ENCODE measurements around the gene CPSF7.

Gene CPSF7

GRCh38 chr11:61361741-61362541, 67.8 kb downstream of the CPSF7 start, which contains the start of the genes CYB561A3 and TMEM138 (continued):
- TF ChIP-seq ZNF202 (tag by site-specific recombination; IDR thresholded peaks at IDR 0.05; ENCODE audit: borderline replicate concordance) (no peak), ZNF660 (tag by site-specific recombination; IDR thresholded peaks at IDR 0.05) (peak; percentile 83), YY2 (tag by site-specific recombination; IDR thresholded peaks at IDR 0.05) (peak; percentile 75; the same call in 1 of the 2 replicates), ZBTB48 (tag by site-specific recombination; IDR thresholded peaks at IDR 0.05) (peak; percentile 95), ZFP69B (tag by site-specific recombination; IDR thresholded peaks at IDR 0.05) (peak; percentile 78), KLF9 (tag by site-specific recombination; IDR thresholded peaks at IDR 0.05; ENCODE audit: low read depth) (peak; percentile 64; the same call in 1 of the 2 replicates), PRDM1 (tag by site-specific recombination; IDR thresholded peaks at IDR 0.05) (peak; percentile 78), ZNF843 (tag by site-specific recombination; IDR thresholded peaks at IDR 0.05) (0 out of 2 replicates have a peak, but pooled peaks have one; percentile 23), YY1 (tag by site-specific recombination; IDR thresholded peaks at IDR 0.05) (peak; percentile 91), ZNF777 (tag by site-specific recombination; IDR thresholded peaks at IDR 0.05; ENCODE audit: borderline replicate concordance) (peak; percentile 60; the same call in 1 of the 2 replicates), REPIN1 (tag by site-specific recombination; IDR thresholded peaks at IDR 0.05; ENCODE audit: low read depth) (0 out of 2 replicates have a peak, but pooled peaks have one; percentile 24), ZNF600 (tag by site-specific recombination; IDR thresholded peaks at IDR 0.05) (peak; percentile 87), ZNF580 (tag by site-specific recombination; IDR thresholded peaks at IDR 0.05) (0 out of 2 replicates have a peak, but pooled peaks have one; percentile 9), SETDB1 (IDR thresholded peaks at IDR 0.05; ENCODE audit: insufficient read length, low read length) (peak; percentile 44), ZBTB7A (tag by site-specific recombination; IDR thresholded peaks at IDR 0.05; ENCODE audit: low read depth) (peak; percentile 64; the same call in 1 of the 2 replicates), ZNF248 (tag by site-specific recombination; IDR thresholded peaks at IDR 0.05) (no peak), ZNF146 (tag by site-specific recombination; IDR thresholded peaks at IDR 0.05) (no peak), ZNF311 (tag by site-specific recombination; IDR thresholded peaks at IDR 0.05; ENCODE audit: borderline replicate concordance) (no peak), OVOL3 (tag by site-specific recombination; IDR thresholded peaks at IDR 0.05) (peak; percentile 56), KLF10 (tag by site-specific recombination; IDR thresholded peaks at IDR 0.05) (peak; percentile 6; the same call in 1 of the 2 replicates), KLF16 (tag by site-specific recombination; IDR thresholded peaks at IDR 0.05) (peak; percentile 26; the same call in 1 of the 2 replicates), SP2 (tag by site-specific recombination; IDR thresholded peaks at IDR 0.05) (peak; percentile 91), ZNF561 (tag by site-specific recombination; IDR thresholded peaks at IDR 0.05; ENCODE audit: borderline replicate concordance) (peak; percentile 65; the same call in 1 of the 2 replicates), IKZF3 (tag by site-specific recombination; IDR thresholded peaks at IDR 0.05) (0 out of 2 replicates have a peak, but pooled peaks have one; percentile 22), PRDM6 (tag by site-specific recombination; IDR thresholded peaks at IDR 0.05) (no peak), ZFP3 (tag by site-specific recombination; IDR thresholded peaks at IDR 0.05; ENCODE audit: low read depth) (no peak)
- TF ChIP-seq, protein P1, sequence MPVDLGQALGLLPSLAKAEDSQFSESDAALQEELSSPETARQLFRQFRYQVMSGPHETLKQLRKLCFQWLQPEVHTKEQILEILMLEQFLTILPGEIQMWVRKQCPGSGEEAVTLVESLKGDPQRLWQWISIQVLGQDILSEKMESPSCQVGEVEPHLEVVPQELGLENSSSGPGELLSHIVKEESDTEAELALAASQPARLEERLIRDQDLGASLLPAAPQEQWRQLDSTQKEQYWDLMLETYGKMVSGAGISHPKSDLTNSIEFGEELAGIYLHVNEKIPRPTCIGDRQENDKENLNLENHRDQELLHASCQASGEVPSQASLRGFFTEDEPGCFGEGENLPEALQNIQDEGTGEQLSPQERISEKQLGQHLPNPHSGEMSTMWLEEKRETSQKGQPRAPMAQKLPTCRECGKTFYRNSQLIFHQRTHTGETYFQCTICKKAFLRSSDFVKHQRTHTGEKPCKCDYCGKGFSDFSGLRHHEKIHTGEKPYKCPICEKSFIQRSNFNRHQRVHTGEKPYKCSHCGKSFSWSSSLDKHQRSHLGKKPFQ (tag by site-specific recombination; IDR thresholded peaks at IDR 0.05) = 0 out of 2 replicates have a peak, but pooled peaks have one; percentile 16
- TF ChIP-seq, protein P2, sequence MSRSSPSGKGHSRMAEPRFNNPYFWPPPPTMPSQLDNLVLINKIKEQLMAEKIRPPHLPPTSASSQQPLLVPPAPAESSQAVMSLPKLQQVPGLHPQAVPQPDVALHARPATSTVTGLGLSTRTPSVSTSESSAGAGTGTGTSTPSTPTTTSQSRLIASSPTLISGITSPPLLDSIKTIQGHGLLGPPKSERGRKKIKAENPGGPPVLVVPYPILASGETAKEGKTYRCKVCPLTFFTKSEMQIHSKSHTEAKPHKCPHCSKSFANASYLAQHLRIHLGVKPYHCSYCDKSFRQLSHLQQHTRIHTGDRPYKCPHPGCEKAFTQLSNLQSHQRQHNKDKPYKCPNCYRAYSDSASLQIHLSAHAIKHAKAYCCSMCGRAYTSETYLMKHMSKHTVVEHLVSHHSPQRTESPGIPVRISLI (tag by site-specific recombination; IDR thresholded peaks at IDR 0.05) = no peak
- TF ChIP-seq, protein P3, sequence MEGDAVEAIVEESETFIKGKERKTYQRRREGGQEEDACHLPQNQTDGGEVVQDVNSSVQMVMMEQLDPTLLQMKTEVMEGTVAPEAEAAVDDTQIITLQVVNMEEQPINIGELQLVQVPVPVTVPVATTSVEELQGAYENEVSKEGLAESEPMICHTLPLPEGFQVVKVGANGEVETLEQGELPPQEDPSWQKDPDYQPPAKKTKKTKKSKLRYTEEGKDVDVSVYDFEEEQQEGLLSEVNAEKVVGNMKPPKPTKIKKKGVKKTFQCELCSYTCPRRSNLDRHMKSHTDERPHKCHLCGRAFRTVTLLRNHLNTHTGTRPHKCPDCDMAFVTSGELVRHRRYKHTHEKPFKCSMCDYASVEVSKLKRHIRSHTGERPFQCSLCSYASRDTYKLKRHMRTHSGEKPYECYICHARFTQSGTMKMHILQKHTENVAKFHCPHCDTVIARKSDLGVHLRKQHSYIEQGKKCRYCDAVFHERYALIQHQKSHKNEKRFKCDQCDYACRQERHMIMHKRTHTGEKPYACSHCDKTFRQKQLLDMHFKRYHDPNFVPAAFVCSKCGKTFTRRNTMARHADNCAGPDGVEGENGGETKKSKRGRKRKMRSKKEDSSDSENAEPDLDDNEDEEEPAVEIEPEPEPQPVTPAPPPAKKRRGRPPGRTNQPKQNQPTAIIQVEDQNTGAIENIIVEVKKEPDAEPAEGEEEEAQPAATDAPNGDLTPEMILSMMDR (tag by site-specific recombination; IDR thresholded peaks at IDR 0.05) = no peak
- TF ChIP-seq, protein P4, sequence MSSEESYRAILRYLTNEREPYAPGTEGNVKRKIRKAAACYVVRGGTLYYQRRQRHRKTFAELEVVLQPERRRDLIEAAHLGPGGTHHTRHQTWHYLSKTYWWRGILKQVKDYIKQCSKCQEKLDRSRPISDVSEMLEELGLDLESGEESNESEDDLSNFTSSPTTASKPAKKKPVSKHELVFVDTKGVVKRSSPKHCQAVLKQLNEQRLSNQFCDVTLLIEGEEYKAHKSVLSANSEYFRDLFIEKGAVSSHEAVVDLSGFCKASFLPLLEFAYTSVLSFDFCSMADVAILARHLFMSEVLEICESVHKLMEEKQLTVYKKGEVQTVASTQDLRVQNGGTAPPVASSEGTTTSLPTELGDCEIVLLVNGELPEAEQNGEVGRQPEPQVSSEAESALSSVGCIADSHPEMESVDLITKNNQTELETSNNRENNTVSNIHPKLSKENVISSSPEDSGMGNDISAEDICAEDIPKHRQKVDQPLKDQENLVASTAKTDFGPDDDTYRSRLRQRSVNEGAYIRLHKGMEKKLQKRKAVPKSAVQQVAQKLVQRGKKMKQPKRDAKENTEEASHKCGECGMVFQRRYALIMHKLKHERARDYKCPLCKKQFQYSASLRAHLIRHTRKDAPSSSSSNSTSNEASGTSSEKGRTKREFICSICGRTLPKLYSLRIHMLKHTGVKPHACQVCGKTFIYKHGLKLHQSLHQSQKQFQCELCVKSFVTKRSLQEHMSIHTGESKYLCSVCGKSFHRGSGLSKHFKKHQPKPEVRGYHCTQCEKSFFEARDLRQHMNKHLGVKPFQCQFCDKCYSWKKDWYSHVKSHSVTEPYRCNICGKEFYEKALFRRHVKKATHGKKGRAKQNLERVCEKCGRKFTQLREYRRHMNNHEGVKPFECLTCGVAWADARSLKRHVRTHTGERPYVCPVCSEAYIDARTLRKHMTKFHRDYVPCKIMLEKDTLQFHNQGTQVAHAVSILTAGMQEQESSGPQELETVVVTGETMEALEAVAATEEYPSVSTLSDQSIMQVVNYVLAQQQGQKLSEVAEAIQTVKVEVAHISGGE (tag by site-specific recombination; conservative IDR thresholded peaks at IDR 0.05; ENCODE audit: low read depth) = peak; percentile 96

All from HEK293 (cell line).